Spleen (tissue), 11 donors: ENCODE results near the gene PIH1D1. TPM values are rescaled to one million over a fixed set of nuclear protein-coding genes. Genes with fewer than 3 reads are reported as not detected.

Experiments used
- DNase-seq: peaks from one replicate; pipeline ENCODE4 v3.0.0-alpha.2; 2020
- H3K27ac ChIP-seq, 8 donors: fragments of 200-600 bp; sonication (generic) in 7 of 8; 1 replicate in 4 of 8; 2 replicates in 4 of 8; pipeline versions ENCODE4 v1.5.0 to v1.8.0; 2016 to 2021; ENCODE audit warnings: inconsistent platforms in 4 of 8, mild to moderate bottlenecking in 4 of 8, moderate library complexity in 1 of 8
- H3K27me3 ChIP-seq, 7 donors: fragments of 200-600 bp; sonication (generic) in 6 of 7; replicated peaks in 1 of 7; 1 replicate in 4 of 7; 2 replicates in 3 of 7; pipeline versions ENCODE4 v1.5.0 to v1.8.0; 2016 to 2021; ENCODE audit warnings: inconsistent platforms in 3 of 7, mild to moderate bottlenecking in 1 of 7
- H3K36me3 ChIP-seq, 6 donors: fragments of 200-600 bp; sonication (generic) in 5 of 6; 1 replicate in 4 of 6; 2 replicates in 2 of 6; pipeline versions ENCODE4 v1.5.0 to v1.8.0; 2016 to 2021; ENCODE audit warnings: inconsistent platforms in 2 of 6
- H3K4me1 ChIP-seq, 6 donors: fragments of 200-600 bp; sonication (generic) in 5 of 6; 1 replicate in 3 of 6; 2 replicates in 3 of 6; pipeline versions ENCODE4 v1.5.0 to v1.8.0; 2016 to 2021; ENCODE audit warnings: inconsistent platforms in 3 of 6
- H3K4me3 ChIP-seq, 8 donors: fragments of 200-600 bp; sonication (generic) in 7 of 8; 1 replicate in 4 of 8; 2 replicates in 4 of 8; pipeline versions ENCODE4 v1.5.0 to v1.8.0; 2016 to 2021; ENCODE audit warnings: inconsistent platforms in 4 of 8, mild to moderate bottlenecking in 4 of 8, moderate library complexity in 2 of 8
- H3K9me3 ChIP-seq, 8 donors: fragments of 200-600 bp; sonication (generic) in 7 of 8; 1 replicate in 4 of 8; 2 replicates in 4 of 8; pipeline versions ENCODE4 v1.5.0 to v1.8.0; 2016 to 2021; ENCODE audit warnings: inconsistent platforms in 4 of 8
- POLR2A ChIP-seq, 3 donors: fragments of 450-650 bp; IDR thresholded peaks; one replicate each; pipeline ENCODE4 v1.5.1; 2017; ENCODE audit warnings: antibody characterized with exemption in 3 of 3, mild to moderate bottlenecking in 1 of 3
- POLR2AphosphoS5 ChIP-seq, 3 donors: sonication (generic); formaldehyde crosslinking; IDR thresholded peaks; one replicate each; pipeline ENCODE4 v1.5.1; 2017; ENCODE audit warnings: antibody characterized with exemption in 3 of 3
- WGBS, 5 donors: extraction: QIAGEN DNeasy Blood & Tissue Kit in 3 of 5; methylation state at CpG; one replicate each; pipeline versions ENCODE4 v1.1.5 to v1.1.7; 2013 to 2018; 5-methylcytosine and 5-hydroxymethylcytosine counted together
- intact Hi-C: fragments of 100-400 bp; cut with DNase I; formaldehyde crosslinking; loops from one replicate; pipeline ENCODE4 v1.15.0; 2023; ENCODE audit warnings: low total_unique reads
- polyA plus RNA-seq, 3 donors: library from polyadenylated mRNA; stranded (reverse); fragments of 200-250 nt; gene quantifications; one replicate each; pipeline ENCODE4 v1.2.1, GENCODE V29; 2013
- total RNA-seq, 7 donors: library from RNA; depleted of rRNA in 3 of 7; stranded (reverse); fragments of >200 nt in 3 of 7; fragmentation: NEBNext Ultra II Directional in 4 of 7; extraction: Animal tissue kit (Norgen Biotek cat#: 25700) in 4 of 7; gene quantifications; one replicate each; pipeline versions ENCODE4 v1.1.0 to v1.2.1, GENCODE V29; 2016 to 2021
- TF ChIP-seq, protein P1 (sequence below), 11 experiments: fragments of 200-600 bp in 7 of 11; fragments of 450-650 bp in 4 of 11; sonication (generic) in 4 of 11; IDR thresholded peaks in 8 of 11; conservative IDR thresholded peaks in 3 of 11; 1 replicate in 7 of 11; 2 replicates in 4 of 11; pipeline versions ENCODE4 v1.4.0 to v1.8.0; 2016 to 2021; ENCODE audit warnings: antibody characterized with exemption in 11 of 11, inconsistent platforms in 4 of 11, mild to moderate bottlenecking in 1 of 11
- donor health status: healthy with polysubstance abuse.
- donor health status: DM: no; HTN: no; CAD: no; lungs with moderate emphysema.
- donor health status: DM: no; HTN: no; CAD: no.
- donor health status: Bipolar disorder and iron deficiency.
- donor health status: healthy.
- donor health status: DM: no; HTN: no; CAD: no.
- donor health status: DM: yes; HTN: yes; CAD: no.

Gene PIH1D1
- total and polyA plus RNA-seq, 10 donors = 76.0 to 140 (median 86.3) TPM

DNA sequence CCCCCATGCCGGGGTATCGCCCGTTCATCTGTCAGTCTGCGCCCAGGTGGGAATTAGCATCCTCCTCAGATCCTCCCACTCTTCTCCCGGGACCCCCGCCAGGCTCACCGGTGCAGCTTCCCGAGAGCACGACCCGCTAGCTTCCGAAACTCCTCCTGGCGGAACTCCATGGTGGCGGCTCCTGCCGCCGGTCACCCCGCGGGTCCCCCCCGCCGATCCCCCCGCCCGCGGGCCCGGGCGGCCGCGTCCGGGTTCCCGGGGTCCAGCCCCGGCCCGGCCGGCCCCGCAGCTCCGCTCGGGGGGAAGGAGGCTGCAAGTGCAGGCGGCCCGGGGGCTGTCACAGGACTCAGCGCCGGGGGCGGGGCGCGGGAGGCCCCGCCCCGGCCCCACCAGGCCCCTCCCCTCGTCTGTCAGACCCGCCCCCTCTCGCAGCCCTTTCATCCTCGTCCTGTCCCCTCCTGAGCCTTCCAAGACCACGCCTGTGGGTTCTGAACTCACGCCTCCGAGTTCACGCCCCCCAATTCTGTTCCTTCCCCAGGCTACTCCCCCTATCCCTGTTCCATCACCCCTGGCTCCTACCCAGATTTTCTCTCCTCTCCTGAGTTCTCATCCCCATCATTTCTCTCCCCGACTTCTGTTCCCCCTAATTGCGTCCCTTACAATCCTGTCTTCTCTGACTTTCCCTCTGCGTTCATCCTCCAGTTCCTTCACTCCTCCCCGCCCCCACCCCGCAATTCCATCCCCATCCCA lies 10.2 kb downstream of the PIH1D1 start, which contains the start of gene SLC17A7:
TSS of gene SLC17A7 (minus strand) at position 318 of the 750 bp plus-strand sequence. CDS start at position 170, 148 bp downstream.
- Histone ChIP-seq H3K27ac (no peak within 1 kb of the TSS), H3K27me3 (peaks cover 4 to 68% (median 60%) of the 10 kb centered on the region in 7 donors), H3K36me3 (peaks cover 0 to 4% (median 2%) of the 10 kb centered on the region in 6 donors), H3K4me1 (peaks cover 0 to 48% (median 24%) of the 10 kb centered on the region in 6 donors), H3K9me3 (no peaks in the 10 kb centered on the region), H3K4me3 (peak within 1 kb of the TSS in 4 of 8 donors; percentile 74 to 81 (median 76))
- TF ChIP-seq, protein P1, sequence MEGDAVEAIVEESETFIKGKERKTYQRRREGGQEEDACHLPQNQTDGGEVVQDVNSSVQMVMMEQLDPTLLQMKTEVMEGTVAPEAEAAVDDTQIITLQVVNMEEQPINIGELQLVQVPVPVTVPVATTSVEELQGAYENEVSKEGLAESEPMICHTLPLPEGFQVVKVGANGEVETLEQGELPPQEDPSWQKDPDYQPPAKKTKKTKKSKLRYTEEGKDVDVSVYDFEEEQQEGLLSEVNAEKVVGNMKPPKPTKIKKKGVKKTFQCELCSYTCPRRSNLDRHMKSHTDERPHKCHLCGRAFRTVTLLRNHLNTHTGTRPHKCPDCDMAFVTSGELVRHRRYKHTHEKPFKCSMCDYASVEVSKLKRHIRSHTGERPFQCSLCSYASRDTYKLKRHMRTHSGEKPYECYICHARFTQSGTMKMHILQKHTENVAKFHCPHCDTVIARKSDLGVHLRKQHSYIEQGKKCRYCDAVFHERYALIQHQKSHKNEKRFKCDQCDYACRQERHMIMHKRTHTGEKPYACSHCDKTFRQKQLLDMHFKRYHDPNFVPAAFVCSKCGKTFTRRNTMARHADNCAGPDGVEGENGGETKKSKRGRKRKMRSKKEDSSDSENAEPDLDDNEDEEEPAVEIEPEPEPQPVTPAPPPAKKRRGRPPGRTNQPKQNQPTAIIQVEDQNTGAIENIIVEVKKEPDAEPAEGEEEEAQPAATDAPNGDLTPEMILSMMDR (IDR thresholded peaks at IDR 0.05 in 8 of 11, conservative IDR thresholded peaks at IDR 0.05 in 3 of 11) = no peak
- TF ChIP-seq POLR2A (IDR thresholded peaks at IDR 0.05) = no peak
- no peak for TF ChIP-seq POLR2AphosphoS5 (IDR thresholded peaks at IDR 0.05)
- WGBS, 5 donors = 3 to 15% (median 7%) methylated on average over 12 to 56 of the region's 56 CpGs
- DNase-seq = no peak
- intact Hi-C loops = loop anchor here (10.0 kb wide), 1 partner anchor 177 kb away; no protein-coding TSS in a partner anchor

DNA sequence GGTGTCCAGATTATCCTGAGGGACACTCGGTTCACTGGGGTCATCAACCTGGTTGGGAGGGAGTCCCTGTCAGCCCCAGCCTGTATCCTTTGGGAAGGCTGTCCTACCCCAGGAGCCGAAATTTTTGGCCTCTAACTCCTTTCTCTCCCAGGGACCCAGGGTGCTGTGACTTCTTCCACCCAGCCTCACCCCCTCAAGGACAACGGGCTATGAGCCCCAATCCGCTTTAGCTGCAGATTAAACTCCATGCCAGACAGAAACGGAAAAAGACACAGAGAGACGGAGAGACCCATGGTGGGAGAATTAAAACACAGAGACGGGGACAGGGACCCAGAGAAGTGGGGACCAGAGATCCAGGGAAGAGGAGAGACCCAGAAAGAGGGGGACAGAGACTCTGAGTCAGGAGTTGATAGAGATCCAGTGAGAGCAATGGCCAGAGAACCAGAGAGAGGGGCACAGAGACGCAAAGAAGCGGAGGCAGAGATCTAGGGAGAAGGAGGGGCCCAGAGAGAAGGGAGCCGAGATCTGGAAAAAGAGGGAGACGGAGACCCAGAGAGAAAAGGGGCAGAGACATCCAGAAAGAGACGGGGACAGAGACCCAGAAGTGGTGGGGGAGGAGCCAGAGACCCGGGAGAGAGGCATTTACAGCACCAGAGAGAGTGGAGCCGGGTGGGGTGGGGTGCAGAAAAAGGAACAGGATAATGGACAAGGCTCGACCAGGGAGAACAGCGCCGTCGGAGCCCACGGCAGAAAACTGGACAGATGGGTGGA lies 11.0 kb downstream of the PIH1D1 start:
- intact Hi-C loops = loop anchor here (10.0 kb wide), 1 partner anchor 176 kb away; no protein-coding TSS in a partner anchor
- WGBS, 5 donors = 33 to 41% (median 34%) methylated on average over 19 of the region's 19 CpGs

DNA sequence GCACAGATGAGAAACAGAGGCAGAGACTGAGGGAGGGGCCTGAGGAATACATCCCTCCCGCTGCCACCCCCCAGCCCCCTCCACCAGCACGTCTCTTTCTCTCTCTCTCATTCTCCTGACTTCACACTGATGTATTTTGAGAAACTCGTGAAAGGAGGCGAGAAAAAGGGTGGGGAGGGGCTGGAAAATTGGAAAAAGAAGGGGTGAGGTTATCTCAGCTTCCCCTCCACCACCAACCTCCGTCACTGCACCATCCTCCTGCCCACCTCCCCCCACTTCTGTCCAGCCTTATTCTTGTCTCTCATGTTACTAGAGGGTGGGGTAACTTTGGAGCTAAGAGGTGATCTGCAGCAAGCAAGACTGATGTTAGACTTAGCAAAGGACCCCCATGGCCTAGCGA lies 11.8 kb downstream of the PIH1D1 start:
- H3K4me3 ChIP-seq = no peak overlapping the region
- peaks cover 0 to 44% (median 27%) of the 10 kb centered on the region in 6 donors for H3K4me1 ChIP-seq
- no peak for DNase-seq
- no peak overlapping the region for H3K27ac ChIP-seq
- intact Hi-C loops = loop anchor here (10.0 kb wide), 1 partner anchor 175 kb away; no protein-coding TSS in a partner anchor
- WGBS, 5 donors = 40 to 64% (median 55%) methylated on average over 4 to 6 of the region's 6 CpGs
- H3K36me3 ChIP-seq = no peaks in the 10 kb centered on the region
- TF ChIP-seq, protein P1 (IDR thresholded peaks at IDR 0.05 in 8 of 11, conservative IDR thresholded peaks at IDR 0.05 in 3 of 11) = no peak
- TF ChIP-seq POLR2A (IDR thresholded peaks at IDR 0.05) (no peak), POLR2AphosphoS5 (IDR thresholded peaks at IDR 0.05) (no peak)
- H3K27me3 ChIP-seq = peaks cover 4 to 83% (median 76%) of the 10 kb centered on the region in 7 donors
- no peaks in the 10 kb centered on the region for H3K9me3 ChIP-seq

More for the DNA sequence above, 11.0 kb downstream of the PIH1D1 start:
- TF ChIP-seq, protein P1 (IDR thresholded peaks at IDR 0.05 in 8 of 11, conservative IDR thresholded peaks at IDR 0.05 in 3 of 11) = no peak
- no peak for TF ChIP-seq POLR2A (IDR thresholded peaks at IDR 0.05)
- Histone ChIP-seq H3K27ac (no peak overlapping the region), H3K4me1 (peaks cover 0 to 51% (median 27%) of the 10 kb centered on the region in 6 donors), H3K4me3 (peak overlapping the region in 1 of 8 donors; percentile 46), H3K9me3 (no peaks in the 10 kb centered on the region), H3K36me3 (no peaks in the 10 kb centered on the region), H3K27me3 (peaks cover 4 to 75% (median 68%) of the 10 kb centered on the region in 7 donors)
- no peak for DNase-seq
